HepG2 (cell line): ENCODE measurements around the gene EPHA2. TPM values are rescaled to one million over a fixed set of nuclear protein-coding genes. Genes with fewer than 3 reads are reported as not detected.

Experiments used
- ATAD3A ChIP-seq: sonication (generic); formaldehyde crosslinking; IDR thresholded peaks from 2 replicates; pipeline ENCODE4 v1.4.0; 2020; ENCODE audit warnings: missing genetic modification reagents
- HIVEP1 ChIP-seq: sonication (generic); formaldehyde crosslinking; IDR thresholded peaks from 2 replicates; pipeline ENCODE4 v1.4.0; 2020; ENCODE audit warnings: mild to moderate bottlenecking, missing genetic modification reagents
- HMG20A ChIP-seq: IDR thresholded peaks from 2 replicates; pipeline ENCODE4 v1.6.1; 2016; ENCODE audit warnings: borderline replicate concordance
- IKZF5 ChIP-seq: IDR thresholded peaks from 2 replicates; pipeline ENCODE4 v1.6.1; 2018; ENCODE audit warnings: missing genetic modification reagents, mild to moderate bottlenecking, missing compliant biosample characterization
- MED1 ChIP-seq: sonication (generic); formaldehyde crosslinking; IDR thresholded peaks from 2 replicates; pipeline ENCODE4 v1.4.0; 2020; ENCODE audit warnings: missing genetic modification reagents
- NFE2L2 ChIP-seq: fragments of 150-350 bp; IDR thresholded peaks from 2 replicates; pipeline ENCODE4 v1.6.1; 2014; ENCODE audit warnings: low read length
- RFXANK ChIP-seq: IDR thresholded peaks from 2 replicates; pipeline ENCODE4 v1.6.1; 2016
- SAFB2 ChIP-seq: sonication (generic); formaldehyde crosslinking; IDR thresholded peaks from 2 replicates; pipeline ENCODE4 v1.5.1; 2020; ENCODE audit warnings: missing genetic modification reagents, low read depth, mild to moderate bottlenecking, borderline replicate concordance
- SSRP1 ChIP-seq: IDR thresholded peaks from 2 replicates; pipeline ENCODE4 v1.6.1; 2016; ENCODE audit warnings: control low read depth
- ZBTB43 ChIP-seq: sonication (generic); formaldehyde crosslinking; conservative IDR thresholded peaks from 2 replicates; pipeline ENCODE4 v1.4.0; 2020; ENCODE audit warnings: missing genetic modification reagents
- ZFX ChIP-seq: sonication (generic); formaldehyde crosslinking; IDR thresholded peaks from 2 replicates; pipeline ENCODE4 v1.4.0; 2020; ENCODE audit warnings: mild to moderate bottlenecking, low read depth, missing genetic modification reagents, moderate library complexity
- ZMAT3 ChIP-seq: sonication (generic); formaldehyde crosslinking; conservative IDR thresholded peaks from 2 replicates; pipeline ENCODE4 v1.7.0; 2021; ENCODE audit warnings: missing genetic modification reagents
- ZNF30 ChIP-seq: sonication (generic); formaldehyde crosslinking; IDR thresholded peaks from 2 replicates; pipeline ENCODE4 v1.5.0; 2020; ENCODE audit warnings: mild to moderate bottlenecking, missing genetic modification reagents
- ZNF333 ChIP-seq: sonication (generic); formaldehyde crosslinking; IDR thresholded peaks from 2 replicates; pipeline ENCODE4 v1.4.0; 2020; ENCODE audit warnings: mild to moderate bottlenecking, missing genetic modification reagents, borderline replicate concordance
- ZNF460 ChIP-seq: sonication (generic); formaldehyde crosslinking; IDR thresholded peaks from 2 replicates; pipeline ENCODE4 v1.5.1; 2020; ENCODE audit warnings: missing genetic modification reagents, mild to moderate bottlenecking, borderline replicate concordance
- ZNF616 ChIP-seq: sonication (generic); formaldehyde crosslinking; IDR thresholded peaks from 2 replicates; pipeline ENCODE4 v1.5.0; 2020; ENCODE audit warnings: low read depth, mild to moderate bottlenecking, missing genetic modification reagents
- ZNF660 ChIP-seq: sonication (generic); formaldehyde crosslinking; IDR thresholded peaks from 2 replicates; pipeline ENCODE4 v1.5.1; 2020; ENCODE audit warnings: mild to moderate bottlenecking, low read depth, missing genetic modification reagents, borderline replicate concordance
- polyA plus RNA-seq, 8 experiments: library from polyadenylated mRNA; depleted of rRNA in 3 of 8; stranded (reverse) in 7 of 8; unstranded in 1 of 8; fragments of >200 nt; fragmentation: Illumina TruSeq in 4 of 8; extraction: Trizol in 4 of 8; gene quantifications; 2 replicates each; pipeline versions ENCODE4 v1.2.1 to v1.2.3, GENCODE V29; 2011 to 2016; ENCODE audit warnings: low read depth in 4 of 8, missing spikeins in 1 of 8, mixed read lengths in 1 of 8; ENCODE audit not compliant: insufficient read depth in 1 of 8
- total RNA-seq, 5 experiments: library from RNA; depleted of rRNA; stranded (reverse); fragments of >200 nt; fragmentation: Illumina TruSeq; extraction: Trizol; gene quantifications; 2 replicates each; pipeline ENCODE4 v1.2.3, GENCODE V29; 2016; ENCODE audit warnings: low read depth in 1 of 5
- TF ChIP-seq, protein P1 (sequence below): sonication (generic); formaldehyde crosslinking; IDR thresholded peaks from 2 replicates; pipeline ENCODE4 v1.4.0; 2020; ENCODE audit warnings: missing genetic modification reagents, borderline replicate concordance

The EPHA2 gene
- total and polyA plus RNA-seq, 2 of the 13 experiments (the other 11 are each of a cell fraction or from before 2014, with no cell fraction given) = 33.6 to 53.6 TPM

GRCh38 chr1:16178596-16179497 lies 23.0 kb upstream of the EPHA2 start (continued):
- TF ChIP-seq IKZF5 (CRISPR knock-in tag) (peak; percentile 47; the same call in 1 of the 2 replicates), ZMAT3 (CRISPR knock-in tag) (0 out of 2 replicates have a peak, but pooled peaks have one; percentile 17), ZFX (peak; percentile 63), ZNF30 (CRISPR knock-in tag) (no peak), SAFB2 (no peak), RFXANK (CRISPR knock-in tag) (no peak), MED1 (CRISPR knock-in tag) (peak; percentile 86), ZNF333 (CRISPR knock-in tag) (peak; percentile 68; the same call in 1 of the 2 replicates), SSRP1 (CRISPR knock-in tag) (no peak), ZNF616 (CRISPR knock-in tag) (no peak), ATAD3A (CRISPR knock-in tag) (no peak), ZNF660 (CRISPR knock-in tag) (no peak), HIVEP1 (CRISPR knock-in tag) (peak; percentile 73; the same call in 1 of the 2 replicates), ZNF460 (CRISPR knock-in tag) (no peak; the same call in none of the 2 replicates), ZBTB43 (no peak), NFE2L2 (no peak), HMG20A (CRISPR knock-in tag) (no peak; the same call in none of the 2 replicates)
- TF ChIP-seq, protein P1, sequence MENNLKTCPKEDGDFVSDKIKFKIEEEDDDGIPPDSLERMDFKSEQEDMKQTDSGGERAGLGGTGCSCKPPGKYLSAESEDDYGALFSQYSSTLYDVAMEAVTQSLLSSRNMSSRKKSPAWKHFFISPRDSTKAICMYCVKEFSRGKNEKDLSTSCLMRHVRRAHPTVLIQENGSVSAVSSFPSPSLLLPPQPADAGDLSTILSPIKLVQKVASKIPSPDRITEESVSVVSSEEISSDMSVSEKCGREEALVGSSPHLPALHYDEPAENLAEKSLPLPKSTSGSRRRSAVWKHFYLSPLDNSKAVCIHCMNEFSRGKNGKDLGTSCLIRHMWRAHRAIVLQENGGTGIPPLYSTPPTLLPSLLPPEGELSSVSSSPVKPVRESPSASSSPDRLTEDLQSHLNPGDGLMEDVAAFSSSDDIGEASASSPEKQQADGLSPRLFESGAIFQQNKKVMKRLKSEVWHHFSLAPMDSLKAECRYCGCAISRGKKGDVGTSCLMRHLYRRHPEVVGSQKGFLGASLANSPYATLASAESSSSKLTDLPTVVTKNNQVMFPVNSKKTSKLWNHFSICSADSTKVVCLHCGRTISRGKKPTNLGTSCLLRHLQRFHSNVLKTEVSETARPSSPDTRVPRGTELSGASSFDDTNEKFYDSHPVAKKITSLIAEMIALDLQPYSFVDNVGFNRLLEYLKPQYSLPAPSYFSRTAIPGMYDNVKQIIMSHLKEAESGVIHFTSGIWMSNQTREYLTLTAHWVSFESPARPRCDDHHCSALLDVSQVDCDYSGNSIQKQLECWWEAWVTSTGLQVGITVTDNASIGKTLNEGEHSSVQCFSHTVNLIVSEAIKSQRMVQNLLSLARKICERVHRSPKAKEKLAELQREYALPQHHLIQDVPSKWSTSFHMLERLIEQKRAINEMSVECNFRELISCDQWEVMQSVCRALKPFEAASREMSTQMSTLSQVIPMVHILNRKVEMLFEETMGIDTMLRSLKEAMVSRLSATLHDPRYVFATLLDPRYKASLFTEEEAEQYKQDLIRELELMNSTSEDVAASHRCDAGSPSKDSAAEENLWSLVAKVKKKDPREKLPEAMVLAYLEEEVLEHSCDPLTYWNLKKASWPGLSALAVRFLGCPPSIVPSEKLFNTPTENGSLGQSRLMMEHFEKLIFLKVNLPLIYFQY = no peak; the same call in 1 of the 2 replicates
